ENCODE data around the gene GSTT2B. TPM values are rescaled to one million over a fixed set of nuclear protein-coding genes. Genes with fewer than 3 reads are reported as not detected.
A peak's percentile ranks its signal among the peaks of the same experiment; 100 is the strongest.

The GSTT2B gene
- total and polyA plus RNA-seq, 11 donors, result 0.81 to 19.9 (median 6.6) TPM

DNA sequence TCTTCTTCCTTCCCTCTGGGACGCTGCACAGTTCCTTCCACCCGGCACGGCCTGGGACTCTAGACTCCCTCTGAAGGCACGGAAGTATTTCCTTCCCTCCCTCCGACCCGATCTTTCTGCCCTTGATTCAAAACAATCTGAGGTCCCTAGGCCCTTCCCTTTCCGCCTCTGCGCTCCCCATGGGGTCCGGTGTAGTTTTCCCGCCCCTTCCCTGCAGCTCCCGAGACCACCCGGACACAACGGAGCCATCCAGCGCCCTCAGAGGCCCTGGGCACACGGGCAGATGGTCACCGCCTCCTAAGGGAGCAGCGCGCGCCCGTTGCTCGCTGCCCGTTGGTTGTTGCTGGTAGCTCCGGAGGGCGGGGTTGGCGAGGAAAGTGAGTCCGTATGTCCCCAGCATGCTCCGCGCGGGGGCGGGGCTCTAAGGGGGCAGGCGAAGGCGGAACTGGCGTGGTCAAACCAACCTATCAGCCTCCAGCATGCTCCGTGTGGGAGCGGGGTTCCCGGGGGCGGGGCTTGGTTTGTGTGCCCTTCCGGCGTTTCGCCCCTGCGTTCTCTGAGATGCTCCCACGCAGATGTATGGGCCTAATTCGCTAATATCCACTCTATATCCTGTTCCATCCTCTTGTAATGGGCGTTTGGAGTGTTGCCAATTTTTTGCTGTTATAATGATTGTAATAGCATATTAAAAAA is 47.2 kb downstream of the GSTT2B start:
- Histone ChIP-seq H3K27me3 (no peaks in the 10 kb centered on the region), H3K4me1 (peaks cover 0 to 21% (median 18%) of the 10 kb centered on the region in 12 donors), H3K27ac (peak overlapping the region; percentile 42 to 94 (median 87)), H3K4me3 (peak overlapping the region; percentile 24 to 73 (median 64)), H3K9me3 (no peaks in the 10 kb centered on the region), H3K36me3 (no peaks in the 10 kb centered on the region)
- DNase-seq (peak; percentile 99 to 100 (median 100)), ATAC-seq (peak; percentile 98 to 100 (median 100))
- intact Hi-C loops (cut with DNase I), result loop anchor here in 1 of 10 donors (1.0 kb wide), 1 partner anchor 19 kb away; no protein-coding TSS in a partner anchor
- 0 to 1% (median 1%) methylated on average over 23 to 44 of the region's 44 CpGs for WGBS, 4 donors
- TF ChIP-seq, protein P1, sequence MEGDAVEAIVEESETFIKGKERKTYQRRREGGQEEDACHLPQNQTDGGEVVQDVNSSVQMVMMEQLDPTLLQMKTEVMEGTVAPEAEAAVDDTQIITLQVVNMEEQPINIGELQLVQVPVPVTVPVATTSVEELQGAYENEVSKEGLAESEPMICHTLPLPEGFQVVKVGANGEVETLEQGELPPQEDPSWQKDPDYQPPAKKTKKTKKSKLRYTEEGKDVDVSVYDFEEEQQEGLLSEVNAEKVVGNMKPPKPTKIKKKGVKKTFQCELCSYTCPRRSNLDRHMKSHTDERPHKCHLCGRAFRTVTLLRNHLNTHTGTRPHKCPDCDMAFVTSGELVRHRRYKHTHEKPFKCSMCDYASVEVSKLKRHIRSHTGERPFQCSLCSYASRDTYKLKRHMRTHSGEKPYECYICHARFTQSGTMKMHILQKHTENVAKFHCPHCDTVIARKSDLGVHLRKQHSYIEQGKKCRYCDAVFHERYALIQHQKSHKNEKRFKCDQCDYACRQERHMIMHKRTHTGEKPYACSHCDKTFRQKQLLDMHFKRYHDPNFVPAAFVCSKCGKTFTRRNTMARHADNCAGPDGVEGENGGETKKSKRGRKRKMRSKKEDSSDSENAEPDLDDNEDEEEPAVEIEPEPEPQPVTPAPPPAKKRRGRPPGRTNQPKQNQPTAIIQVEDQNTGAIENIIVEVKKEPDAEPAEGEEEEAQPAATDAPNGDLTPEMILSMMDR (IDR thresholded peaks at IDR 0.05), result no peak
- peak in 1 of 2 donors; percentile 91 for TF ChIP-seq POLR2A (IDR thresholded peaks at IDR 0.05)

DNA sequence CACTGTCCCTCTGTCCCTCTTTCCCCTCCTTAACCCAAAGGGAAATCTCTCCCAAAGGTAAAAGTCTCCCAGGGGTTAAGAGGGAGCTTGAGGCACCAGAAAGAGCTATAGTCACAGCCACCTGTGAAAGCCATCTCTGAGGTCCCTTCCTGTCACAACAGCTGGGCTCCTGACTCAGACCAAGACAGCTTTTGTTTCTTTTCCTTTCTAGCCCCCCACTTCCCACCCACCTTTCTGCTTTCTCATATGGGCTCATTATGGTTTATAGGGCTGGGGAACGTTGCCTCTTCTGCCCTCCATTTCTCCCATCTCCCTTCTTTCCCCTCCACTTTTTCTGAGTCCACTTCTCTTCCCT is 47.7 kb downstream of the GSTT2B start:
- Histone ChIP-seq H3K4me3 (peak overlapping the region; percentile 24 to 73 (median 64)), H3K4me1 (peaks cover 0 to 25% (median 19%) of the 10 kb centered on the region in 12 donors), H3K9me3 (no peaks in the 10 kb centered on the region), H3K36me3 (no peaks in the 10 kb centered on the region), H3K27ac (peak overlapping the region; percentile 42 to 94 (median 87)), H3K27me3 (no peaks in the 10 kb centered on the region)
- TF ChIP-seq, protein P1 (IDR thresholded peaks at IDR 0.05), result no peak
- TF ChIP-seq POLR2A (IDR thresholded peaks at IDR 0.05), result no peak
- WGBS, 4 donors, result 0 to 7% (median 4%) methylated on average over 1 of the region's 1 CpG
- no peak for DNase-seq
- no peak for ATAC-seq
- intact Hi-C loops (cut with DNase I), result loop anchor here in 1 of 10 donors (1.0 kb wide), 1 partner anchor 18 kb away; no protein-coding TSS in a partner anchor

DNA sequence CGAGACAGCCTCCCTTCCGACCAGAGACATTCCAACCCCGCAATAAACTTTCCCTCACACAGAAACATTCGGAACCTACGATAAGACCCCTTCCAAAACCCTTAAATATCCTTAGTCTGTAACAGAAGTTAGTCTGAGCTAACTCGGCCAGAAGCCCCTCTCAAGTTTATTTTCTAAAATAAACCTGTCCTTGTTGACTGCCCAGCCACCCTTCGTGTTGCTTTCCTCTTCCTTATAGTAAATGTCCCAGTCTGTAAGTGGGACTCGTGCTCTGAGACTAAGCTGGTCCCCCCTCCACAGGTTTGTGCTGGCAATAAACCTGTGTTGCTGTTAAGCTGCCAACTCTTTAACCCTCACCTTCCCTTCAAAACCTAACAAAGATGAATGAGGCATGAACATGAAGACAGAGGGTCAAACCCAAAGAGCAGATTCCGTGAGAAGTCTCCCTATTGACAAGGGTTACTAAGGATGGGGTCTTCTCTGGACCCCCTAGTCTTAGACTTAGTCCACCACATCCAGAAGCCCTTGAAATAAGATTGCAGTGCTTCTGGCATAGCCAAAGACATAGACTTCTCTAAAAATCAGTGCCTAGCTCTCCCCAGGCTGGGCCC is 48.6 kb downstream of the GSTT2B start:
- Histone ChIP-seq H3K9me3 (no peaks in the 10 kb centered on the region), H3K4me1 (peaks cover 0 to 25% (median 19%) of the 10 kb centered on the region in 12 donors), H3K36me3 (no peaks in the 10 kb centered on the region), H3K4me3 (no peak overlapping the region), H3K27me3 (no peaks in the 10 kb centered on the region), H3K27ac (peak overlapping the region in 1 of 12 donors; percentile 93)
- no peak for DNase-seq
- ATAC-seq, result no peak
- TF ChIP-seq, protein P1 (IDR thresholded peaks at IDR 0.05), result no peak
- TF ChIP-seq POLR2A (IDR thresholded peaks at IDR 0.05), result no peak
- WGBS, 4 donors, result 86 to 94% (median 91%) methylated on average over 9 of the region's 9 CpGs
- intact Hi-C loops (cut with DNase I), result no loop called here

DNA sequence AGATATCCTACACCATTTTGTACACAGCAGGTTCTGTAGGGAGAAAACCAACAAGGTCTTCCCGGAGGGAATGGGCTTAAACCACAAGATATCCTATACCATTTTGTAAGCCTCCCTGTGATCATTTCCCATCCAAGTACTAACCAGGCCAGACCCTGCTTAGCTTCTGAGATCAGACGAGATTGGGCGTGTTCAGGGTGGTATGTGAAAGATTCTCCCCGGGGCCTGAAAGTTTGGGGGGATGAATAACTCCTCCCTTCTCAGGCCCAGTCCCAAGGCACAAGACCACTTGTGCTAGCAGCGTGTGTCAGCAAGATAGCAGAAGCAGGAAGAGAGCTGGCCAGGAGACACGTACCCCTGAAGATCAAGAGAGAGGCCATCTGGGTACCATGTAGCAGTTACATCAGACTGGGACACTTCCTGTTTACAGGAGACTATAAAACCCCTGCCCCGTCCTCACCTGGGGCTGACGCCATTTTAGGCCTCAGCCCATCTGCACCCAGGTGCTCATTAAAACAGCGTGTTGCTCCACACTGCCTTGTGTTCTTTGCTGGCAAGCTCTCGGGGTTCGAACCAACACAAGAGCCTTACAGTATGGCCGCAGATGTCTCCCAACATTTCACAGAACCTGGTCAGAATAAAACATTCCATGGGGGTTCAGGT is 49.5 kb downstream of the GSTT2B start:
- intact Hi-C loops (cut with DNase I), result no loop called here
- H3K36me3 ChIP-seq, result no peaks in the 10 kb centered on the region
- 93 to 96% (median 93%) methylated on average over 11 to 12 of the region's 12 CpGs for WGBS, 4 donors

More for the DNA sequence above, 49.5 kb downstream of the GSTT2B start:
- peaks cover 0 to 25% (median 19%) of the 10 kb centered on the region in 12 donors for H3K4me1 ChIP-seq
- TF ChIP-seq POLR2A (IDR thresholded peaks at IDR 0.05), result no peak
- TF ChIP-seq, protein P1 (IDR thresholded peaks at IDR 0.05), result no peak
- no peaks in the 10 kb centered on the region for H3K27me3 ChIP-seq
- no peak overlapping the region for H3K4me3 ChIP-seq
- H3K9me3 ChIP-seq, result no peaks in the 10 kb centered on the region
- ATAC-seq, result no peak
- no peak for DNase-seq
- no peak overlapping the region for H3K27ac ChIP-seq

All from heart left ventricle (tissue), 16 donors.